ENCODE data around the gene SF3A2. TPM values are rescaled to one million over a fixed set of nuclear protein-coding genes. Genes with fewer than 3 reads are reported as not detected.

SF3A2 gene
- total RNA-seq = 20.9 and 28.0 TPM in 2 replicates

GRCh38 chr19:2236314-2237050 lies at the start of gene SF3A2, which contains the start of gene PLEKHJ1:
TSS of gene SF3A2 (plus strand) at chr19:2236824. CDS start at chr19:2243419, 6,595 bp downstream.
TSS of gene PLEKHJ1 (minus strand) at chr19:2236329. CDS start at chr19:2236248, 81 bp downstream.

GRCh38 chr19:2249010-2249866 lies 12.6 kb downstream of the SF3A2 start, which contains the start of gene AMH:
TSS of gene AMH (plus strand) at chr19:2249323. CDS start at chr19:2249333, 10 bp downstream.

GRCh38 chr19:2255982-2256685 lies 19.5 kb downstream of the SF3A2 start, which contains the start of gene JSRP1:
TSS of gene JSRP1 (minus strand) at chr19:2256417. CDS start at chr19:2255314, 1,103 bp downstream.

GRCh38 chr19:2282062-2282861 lies 45.6 kb downstream of the SF3A2 start, which contains the start of gene PEAK3:
TSS of gene PEAK3 (minus strand) at chr19:2282175. CDS start at chr19:2280931, 1,244 bp downstream.

Other genes starting within 250 kb of the SF3A2 start
- 78.5 and 104 TPM in 2 replicates for gene BTBD2, start 221.1 kb upstream of the SF3A2 start, total RNA-seq
- 156 and 174 TPM in 2 replicates for gene MKNK2, start 185.6 kb upstream of the SF3A2 start, total RNA-seq
- gene MOB3A, start 140.5 kb upstream of the SF3A2 start, total RNA-seq = 52.5 and 62.0 TPM in 2 replicates
- gene IZUMO4, start 139.9 kb upstream of the SF3A2 start, total RNA-seq = 0.86 TPM in 1 of 2 replicates, not detected in the other
- 117 and 120 TPM in 2 replicates for gene AP3D1, start 85.3 kb upstream of the SF3A2 start, total RNA-seq
- 5.8 and 13.6 TPM in 2 replicates for gene DOT1L, start 72.9 kb upstream of the SF3A2 start, total RNA-seq
- 99.4 and 100 TPM in 2 replicates for gene PLEKHJ1, start 495 bp upstream of the SF3A2 start, total RNA-seq
- 0.18 TPM in 1 of 2 replicates, not detected in the other for gene AMH, start 12.5 kb downstream of the SF3A2 start, total RNA-seq
- gene JSRP1, start 19.6 kb downstream of the SF3A2 start, total RNA-seq = not detected in 2 replicates
- gene PEAK3, start 45.4 kb downstream of the SF3A2 start, total RNA-seq = not detected in 2 replicates
- gene LINGO3, start 71.3 kb downstream of the SF3A2 start, total RNA-seq = not detected in 2 replicates
- 212 and 255 TPM in 2 replicates for gene LSM7, start 91.8 kb downstream of the SF3A2 start, total RNA-seq
- gene SPPL2B, start 91.9 kb downstream of the SF3A2 start, total RNA-seq = 37.7 and 41.2 TPM in 2 replicates
- gene TMPRSS9, start 123.4 kb downstream of the SF3A2 start, total RNA-seq = not detected in 2 replicates
- gene TIMM13, start 190.8 kb downstream of the SF3A2 start, total RNA-seq = 44.5 and 53.9 TPM in 2 replicates
- gene LMNB2, start 220.1 kb downstream of the SF3A2 start, total RNA-seq = 133 and 138 TPM in 2 replicates
- gene GADD45B, start 239.3 kb downstream of the SF3A2 start, total RNA-seq = 57.9 and 60.4 TPM in 2 replicates